GM21381 (cell line): ENCODE data around the gene CLRN3.

Source experiments
- ATAC-seq: cut with Tn5 transposase; IDR thresholded peaks from one replicate; pipeline ENCODE4 v1.9.1; 2021; ENCODE audit warnings: mild to moderate bottlenecking, moderate library complexity; ENCODE audit not compliant: unreplicated experiment

CLRN3 gene

GRCh38 chr10:127875449-127875765 lies 17.3 kb downstream of the CLRN3 start:
- ATAC-seq: no peak

- no peak for ATAC-seq
These were observed 17.9 kb downstream of the CLRN3 start for GRCh38 chr10:127874671-127875448.

- no peak for ATAC-seq
These were observed 18.8 kb downstream of the CLRN3 start for GRCh38 chr10:127873901-127874470.

GRCh38 chr10:127872871-127873600 lies 19.7 kb downstream of the CLRN3 start:
- ATAC-seq: no peak

- no peak for ATAC-seq
These were observed 20.6 kb downstream of the CLRN3 start for GRCh38 chr10:127872011-127872761.

- no peak for ATAC-seq
These were observed 21.1 kb downstream of the CLRN3 start for GRCh38 chr10:127871631-127872010.

GRCh38 chr10:127869329-127869728 lies 23.4 kb downstream of the CLRN3 start:
- no peak for ATAC-seq

- no peak for ATAC-seq
These were observed 24.9 kb downstream of the CLRN3 start for GRCh38 chr10:127867805-127868204.

GRCh38 chr10:127866276-127867013 lies 26.3 kb downstream of the CLRN3 start:
- ATAC-seq: no peak

GRCh38 chr10:127863231-127863825 lies 29.4 kb downstream of the CLRN3 start:
- no peak for ATAC-seq

- no peak for ATAC-seq
These were observed 32.1 kb downstream of the CLRN3 start for GRCh38 chr10:127860592-127860991.

GRCh38 chr10:127855976-127856375 lies 36.8 kb downstream of the CLRN3 start:
- no peak for ATAC-seq

GRCh38 chr10:127855591-127855881 lies 37.2 kb downstream of the CLRN3 start:
- ATAC-seq: peak; percentile 6

- peak; percentile 68 for ATAC-seq
These were observed 37.8 kb downstream of the CLRN3 start for GRCh38 chr10:127854769-127855590.

- ATAC-seq: peak; percentile 48
These were observed 38.6 kb downstream of the CLRN3 start for GRCh38 chr10:127853868-127854768.

- ATAC-seq: no peak
These were observed 40.3 kb downstream of the CLRN3 start for GRCh38 chr10:127852456-127852855.

GRCh38 chr10:127851661-127852194 lies 41.0 kb downstream of the CLRN3 start:
- no peak for ATAC-seq

GRCh38 chr10:127850944-127851343 lies 41.8 kb downstream of the CLRN3 start:
- no peak for ATAC-seq
